Measurements from ENCODE around the gene FGGY.

Gene FGGY

DNA sequence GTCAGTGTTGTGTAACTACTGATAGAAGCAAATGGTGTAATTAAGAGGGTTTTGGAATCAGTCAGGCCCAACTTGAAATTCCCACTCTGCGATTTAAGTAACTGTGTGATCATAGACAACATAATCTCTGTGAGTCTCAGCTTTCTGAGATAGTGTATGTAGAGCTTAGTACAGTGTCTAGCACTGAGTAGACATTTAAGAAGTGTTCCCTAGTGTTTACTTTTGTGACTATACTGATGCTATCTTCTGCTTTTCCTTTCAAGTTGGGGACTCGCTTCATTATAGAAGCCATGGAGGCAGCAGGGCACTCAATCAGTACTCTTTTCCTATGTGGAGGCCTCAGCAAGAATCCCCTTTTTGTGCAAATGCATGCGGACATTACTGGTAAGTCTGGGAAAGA, 370.1 kb downstream of the FGGY start:
- DNase-seq: no peak

DNA sequence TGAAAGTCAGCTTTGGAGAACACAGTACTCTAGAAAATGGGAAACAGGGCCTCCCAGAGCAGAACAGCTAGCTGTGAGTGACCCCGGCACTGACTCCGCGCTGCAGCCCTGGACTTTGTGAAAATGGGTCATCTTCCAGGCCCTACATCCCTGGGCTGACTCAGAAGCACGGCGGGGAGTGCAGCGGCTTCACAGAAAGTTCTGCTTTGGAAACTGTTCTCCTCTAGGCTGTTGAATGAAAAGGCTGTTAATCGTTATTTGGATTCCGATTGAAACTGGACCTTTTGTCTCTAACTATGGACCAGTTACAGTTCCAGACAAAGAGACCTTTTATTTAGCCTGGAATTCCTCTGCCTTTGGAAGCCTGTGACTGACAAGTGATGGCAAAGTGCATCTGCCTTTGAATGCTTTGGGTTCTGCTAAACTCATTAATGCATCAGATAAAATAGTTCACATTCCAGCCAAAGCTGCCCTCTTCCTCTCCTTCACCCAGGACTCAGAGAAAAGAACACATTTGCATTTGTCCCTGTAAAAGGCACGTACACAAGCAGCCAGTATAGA, 372.9 kb downstream of the FGGY start:
- no peak for DNase-seq

DNA sequence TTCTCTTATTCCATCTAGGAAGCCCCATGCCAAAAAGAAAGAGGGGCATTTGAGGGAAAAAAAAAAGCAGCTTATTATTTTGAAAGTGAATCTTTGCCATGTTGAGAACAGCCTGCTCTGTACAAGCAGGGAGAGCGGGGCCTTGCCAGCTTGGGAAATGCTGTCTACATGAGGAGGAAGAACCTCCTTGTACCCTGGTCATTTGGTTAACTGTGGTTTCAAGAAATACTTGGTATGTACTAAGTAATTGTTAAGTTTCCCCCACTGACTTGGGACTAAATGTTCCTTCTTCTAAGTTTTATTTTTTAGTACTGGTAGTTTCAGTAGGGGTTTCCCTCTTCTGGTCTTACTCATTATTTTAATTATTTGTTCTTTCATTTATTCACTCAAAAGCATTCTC, 373.8 kb downstream of the FGGY start:
- DNase-seq: no peak

DNA sequence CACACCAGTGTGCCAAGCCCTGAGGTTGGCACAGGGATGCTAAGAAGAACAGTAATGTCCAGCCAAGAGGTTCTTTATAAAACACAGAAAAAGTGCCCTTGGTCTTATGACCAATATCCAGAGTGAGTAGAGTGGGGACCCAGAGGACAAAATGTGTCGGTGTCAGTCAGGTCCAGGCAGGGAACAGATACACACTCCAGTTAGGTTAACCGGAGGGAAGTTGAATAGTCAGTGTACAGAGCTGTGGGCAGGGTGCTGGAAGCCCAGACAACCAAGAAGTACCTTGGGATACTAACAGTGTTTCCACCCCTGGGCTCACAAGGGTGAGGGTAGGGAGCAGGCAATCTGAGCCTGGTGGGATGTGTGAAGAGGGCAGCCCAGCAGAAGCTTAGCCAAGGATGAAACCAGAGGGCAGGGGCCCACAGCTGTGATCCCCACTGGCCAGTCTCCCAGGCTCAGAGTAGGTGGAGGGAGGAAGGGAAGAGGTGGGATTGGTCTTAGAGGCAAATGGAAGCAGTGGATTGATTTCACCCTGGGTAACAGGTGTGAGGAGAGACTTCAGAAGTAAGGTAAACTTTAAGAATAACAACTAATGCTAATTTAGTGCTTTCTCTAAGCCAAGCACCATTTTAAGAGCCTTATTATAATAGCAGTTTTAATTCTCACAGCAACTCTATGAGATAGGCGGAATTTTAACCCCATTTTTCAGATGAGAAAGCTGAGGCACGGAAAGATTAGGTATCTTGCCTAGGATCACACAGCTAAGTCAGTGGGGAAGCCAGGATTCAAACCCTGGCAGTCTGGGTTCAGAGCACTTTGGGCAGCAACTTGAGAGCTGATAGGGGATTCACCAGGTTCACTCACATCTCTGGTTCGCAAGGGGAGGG, 374.4 kb downstream of the FGGY start:
- DNase-seq: no peak

DNA sequence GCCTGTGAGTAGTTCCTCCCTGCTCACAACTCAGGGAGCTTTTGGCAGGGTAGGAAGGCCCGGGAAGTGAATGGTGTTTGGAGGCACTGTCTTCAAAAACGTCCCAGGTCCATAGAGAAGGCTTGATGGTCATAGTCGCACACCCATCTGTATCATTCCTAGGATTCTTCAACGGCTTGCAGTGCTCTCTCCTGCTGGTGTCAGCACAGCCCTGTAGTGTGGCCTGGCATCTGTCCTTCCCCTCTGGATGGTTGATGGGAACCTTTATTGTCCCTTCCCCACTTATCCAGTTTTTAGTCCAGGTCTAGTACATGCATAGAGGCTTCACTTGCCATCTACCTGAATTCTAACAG, 375.0 kb downstream of the FGGY start:
- DNase-seq: no peak

DNA sequence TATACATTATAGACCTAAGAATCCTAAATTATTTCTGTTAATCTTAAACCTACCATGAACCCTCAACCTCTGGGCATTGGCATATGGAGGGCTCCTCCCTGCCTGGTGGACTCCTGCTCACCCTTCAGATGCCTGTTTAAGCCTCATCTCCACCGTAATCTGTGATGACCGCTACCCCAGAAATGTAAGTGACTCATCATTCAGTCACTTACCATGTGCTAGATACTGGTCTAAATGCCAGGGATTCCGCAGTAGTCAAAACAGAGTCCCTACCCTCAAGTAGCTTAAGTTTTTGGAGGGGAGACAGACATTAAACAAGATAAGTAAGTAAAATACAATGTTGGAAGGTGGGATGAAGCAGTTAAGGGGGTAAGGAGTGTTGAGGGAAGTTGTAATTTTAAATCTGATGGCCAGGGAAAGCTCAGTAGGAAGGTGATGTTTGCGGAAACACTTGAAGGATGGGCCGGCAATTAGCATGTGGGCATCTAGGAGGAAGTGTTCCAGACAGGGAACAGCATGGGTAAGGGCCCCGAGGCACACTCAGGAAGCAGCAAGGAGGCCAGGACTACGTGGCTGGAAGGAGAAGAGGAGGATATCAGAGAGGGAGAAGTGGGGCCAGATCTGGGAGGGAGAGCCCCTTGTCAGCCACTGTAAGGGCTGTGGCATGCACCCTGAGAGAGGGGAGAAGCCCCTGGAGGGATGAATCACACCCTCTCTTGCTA, 376.1 kb downstream of the FGGY start:
- no peak for DNase-seq

DNA sequence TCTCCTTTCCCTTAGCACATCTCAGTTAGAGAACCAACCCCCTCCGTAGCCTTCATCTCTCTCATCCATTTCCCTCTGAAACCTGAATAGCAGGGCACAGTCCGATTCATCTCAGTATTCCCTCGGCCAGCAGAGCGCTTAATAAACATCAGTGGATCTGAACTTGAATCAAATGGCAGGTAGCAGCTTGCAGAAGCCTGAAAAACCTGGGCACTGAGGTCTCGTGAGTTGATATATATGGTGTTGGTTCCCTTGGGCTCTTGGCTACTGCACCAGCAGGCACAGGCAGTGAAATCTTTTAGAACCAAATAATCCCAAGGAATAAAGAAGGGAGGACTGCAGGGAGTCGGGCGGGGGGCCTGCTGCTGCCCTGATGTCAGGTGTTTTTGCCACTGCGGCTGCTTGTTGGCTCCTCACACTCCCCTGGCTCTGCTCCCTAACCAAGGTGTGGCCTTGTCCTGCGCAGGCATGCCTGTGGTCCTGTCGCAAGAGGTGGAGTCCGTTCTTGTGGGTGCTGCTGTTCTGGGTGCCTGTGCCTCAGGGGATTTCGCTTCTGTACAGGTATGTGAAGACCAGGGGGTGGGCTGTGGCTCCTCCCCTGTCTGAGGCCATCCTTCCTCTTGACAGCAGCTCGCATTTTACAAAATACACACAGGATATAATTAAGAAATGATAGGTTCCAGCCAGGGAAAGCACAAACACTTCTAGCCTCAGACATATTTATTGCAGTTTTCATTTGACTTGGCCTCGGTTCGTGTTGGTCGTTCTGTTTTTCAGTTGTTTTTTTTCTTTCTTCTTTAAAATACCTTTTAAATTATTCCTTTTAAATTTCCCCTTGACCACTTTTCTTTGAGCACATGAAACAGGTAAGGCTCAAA, 376.9 kb downstream of the FGGY start:
- no peak for DNase-seq

DNA sequence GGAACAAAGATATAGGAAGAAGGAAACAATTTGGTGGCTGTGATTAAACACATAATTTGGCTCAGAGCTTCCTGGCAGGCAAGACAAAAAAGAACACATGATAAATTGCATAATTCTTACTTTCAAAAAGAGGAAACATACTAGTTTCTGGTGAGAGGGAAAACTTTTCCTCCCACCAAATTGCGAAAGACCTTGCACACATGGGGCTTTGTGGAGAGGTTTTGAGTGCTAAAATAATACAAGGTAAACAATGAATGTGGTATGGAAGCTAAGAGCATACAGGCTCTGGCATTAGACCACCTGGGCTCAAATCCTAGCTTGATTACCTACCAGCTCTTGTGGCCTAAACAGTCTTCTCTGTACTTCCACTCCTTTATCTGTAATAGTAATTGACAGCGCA, 377.7 kb downstream of the FGGY start:
- DNase-seq: no peak

DNA sequence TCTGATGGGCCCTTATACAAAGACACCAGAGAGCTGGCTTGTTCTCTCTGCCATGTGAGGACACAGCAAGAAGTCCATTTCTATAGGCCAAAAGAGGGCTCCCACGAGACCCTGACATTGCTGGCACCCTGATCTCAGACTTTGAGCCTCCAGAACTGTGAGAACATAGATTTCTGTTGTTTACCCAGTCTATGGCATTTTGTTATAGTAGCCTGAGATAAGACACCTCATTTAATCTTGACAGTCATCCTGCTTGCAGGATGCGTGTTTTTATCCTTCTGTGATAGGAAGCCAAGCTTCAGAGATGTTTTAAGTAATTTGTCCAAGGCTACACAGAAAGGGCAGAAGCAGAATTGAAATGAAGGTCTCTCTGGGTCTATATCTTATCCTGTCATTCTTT, 379.0 kb downstream of the FGGY start:
- no peak for DNase-seq

DNA sequence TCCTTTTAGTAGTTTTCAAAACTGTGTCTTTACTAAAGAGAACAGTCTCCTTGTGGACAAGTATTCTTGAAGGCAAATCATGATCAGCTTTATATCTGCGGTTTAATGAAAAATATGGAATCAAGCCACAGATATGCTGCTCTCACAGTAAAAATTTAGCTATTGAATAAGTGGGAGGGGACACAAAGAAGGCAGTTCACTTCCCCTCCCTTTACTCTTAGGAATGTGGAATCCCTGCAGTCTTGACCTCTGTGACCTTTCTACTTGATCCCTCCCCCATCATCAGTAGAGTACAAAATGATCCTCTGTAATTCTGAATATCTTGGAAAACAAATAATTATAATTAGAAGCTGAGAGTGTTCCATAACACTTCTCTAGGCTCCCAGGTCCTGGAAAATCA, 381.1 kb downstream of the FGGY start:
- no peak for DNase-seq

DNA sequence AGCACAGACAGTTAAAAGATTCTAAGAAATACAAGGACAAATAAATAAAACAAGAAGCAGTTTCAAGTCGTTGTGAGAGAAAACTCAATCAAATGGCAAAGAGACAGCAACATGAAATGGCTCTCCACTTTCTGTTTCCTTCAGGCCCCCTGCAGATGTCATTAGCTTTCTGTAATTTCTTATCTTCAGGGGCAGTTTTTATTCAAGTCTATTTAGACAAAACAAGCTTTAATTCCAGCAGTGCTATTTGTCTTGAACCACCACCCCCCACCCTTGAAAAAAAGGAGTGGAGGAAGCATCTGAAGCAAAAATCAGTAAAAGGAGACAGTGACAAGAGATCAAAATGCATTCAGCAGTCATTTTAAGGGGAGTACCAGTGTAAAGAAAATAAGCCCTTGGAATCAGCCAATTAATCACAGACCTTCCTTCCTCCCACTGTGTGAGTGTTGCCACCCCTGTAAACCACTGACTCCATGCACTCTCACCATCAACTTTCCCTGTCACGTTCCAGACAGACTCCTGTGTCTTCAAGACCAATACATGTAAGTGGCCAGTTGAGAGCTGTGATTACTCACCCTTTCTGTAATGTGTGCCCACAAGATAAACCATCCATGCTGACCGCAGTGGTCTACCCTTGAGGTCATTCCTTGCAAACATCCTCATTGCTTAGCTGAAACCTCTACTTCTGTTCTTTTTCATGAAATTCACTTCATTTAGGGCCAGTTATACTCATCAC, 381.8 kb downstream of the FGGY start:
- no peak for DNase-seq

DNA sequence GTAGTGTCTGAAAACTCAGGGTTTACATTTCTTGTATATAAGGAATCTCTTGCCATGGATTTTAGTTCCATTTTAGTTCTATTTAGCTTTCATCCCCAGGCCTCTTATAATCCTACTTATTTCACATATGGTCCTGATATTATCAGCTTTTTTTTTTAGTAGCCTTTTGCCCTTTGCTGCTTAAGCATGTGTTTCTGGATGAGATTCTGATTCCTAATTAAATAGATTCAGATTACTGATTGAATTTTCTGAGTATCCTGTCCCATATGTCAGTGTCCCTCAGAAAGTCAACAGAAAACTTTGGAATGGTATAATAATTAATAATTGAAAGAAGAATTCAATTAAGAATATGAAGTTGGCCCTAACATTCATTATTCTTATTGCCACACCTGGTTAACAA, 383.1 kb downstream of the FGGY start:
- DNase-seq: no peak

DNA sequence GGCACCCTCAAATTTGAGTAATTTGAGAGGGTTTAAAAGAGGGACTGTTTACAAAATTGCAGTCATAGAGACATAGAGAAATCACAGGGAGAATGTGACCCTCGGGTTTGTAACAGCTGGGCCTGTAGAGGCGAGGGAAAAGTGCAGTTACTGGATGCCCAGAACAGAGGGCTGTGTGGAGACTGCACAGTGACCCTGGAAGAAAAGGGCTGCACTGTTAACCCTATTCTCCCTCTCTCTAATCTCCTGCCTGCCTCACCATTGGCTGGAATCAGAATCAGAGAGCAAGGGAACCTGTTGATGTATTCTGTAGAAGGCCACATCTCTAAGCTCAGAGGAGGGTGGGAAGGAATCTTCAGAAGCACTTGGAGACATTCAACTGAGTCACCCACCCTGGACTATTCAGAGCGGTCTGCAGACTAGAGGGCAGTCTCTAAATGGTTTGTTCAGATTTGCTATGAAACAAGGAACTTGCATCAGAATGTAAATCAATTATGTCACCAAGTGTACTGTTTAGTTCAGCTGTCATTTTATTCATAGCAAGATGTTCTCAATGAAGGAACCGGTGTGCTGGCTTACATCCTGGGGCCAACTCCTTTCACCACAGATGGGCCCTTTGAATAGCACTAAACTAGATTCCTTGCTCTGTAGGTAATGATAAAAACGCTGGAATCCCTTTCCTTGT, 385.6 kb downstream of the FGGY start:
- no peak for DNase-seq

DNA sequence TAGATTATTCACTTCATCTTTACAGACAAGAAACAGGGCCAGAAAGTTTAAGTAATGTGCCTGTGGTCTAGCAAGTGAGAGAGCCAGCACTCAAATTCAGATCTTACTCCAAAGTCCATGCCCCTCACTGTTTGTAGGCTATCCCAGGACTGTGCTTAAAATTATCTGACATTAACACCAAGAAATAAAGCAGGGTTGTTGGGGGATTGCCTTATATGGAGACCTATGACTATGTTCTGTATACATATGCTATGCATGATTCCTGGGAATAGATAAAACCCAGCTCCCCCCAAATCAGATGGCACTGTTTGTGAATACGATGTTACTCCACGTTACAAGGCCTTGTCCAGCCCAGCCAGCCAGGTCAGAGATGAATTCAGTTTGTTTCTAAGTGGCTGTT, 386.3 kb downstream of the FGGY start:
- no peak for DNase-seq

DNA sequence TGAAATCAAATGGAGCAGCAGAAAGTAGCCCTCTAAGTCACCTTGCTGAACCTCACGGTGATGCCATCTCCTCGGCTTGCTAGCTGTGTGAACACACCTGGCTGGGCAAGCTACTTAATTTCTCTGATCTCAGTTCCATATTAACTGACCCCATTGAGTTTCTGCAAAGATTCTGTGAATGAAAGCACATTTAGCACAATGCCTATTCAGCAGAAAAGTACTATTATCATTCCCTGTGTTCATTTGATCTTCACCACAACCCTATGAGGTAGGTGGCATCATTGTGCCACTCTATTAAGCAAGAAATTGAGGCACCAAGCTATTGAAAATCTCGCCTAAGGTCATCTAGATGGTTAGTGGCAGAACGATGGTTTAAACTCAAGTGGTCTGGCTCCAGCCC, 387.8 kb downstream of the FGGY start:
- no peak for DNase-seq

DNA sequence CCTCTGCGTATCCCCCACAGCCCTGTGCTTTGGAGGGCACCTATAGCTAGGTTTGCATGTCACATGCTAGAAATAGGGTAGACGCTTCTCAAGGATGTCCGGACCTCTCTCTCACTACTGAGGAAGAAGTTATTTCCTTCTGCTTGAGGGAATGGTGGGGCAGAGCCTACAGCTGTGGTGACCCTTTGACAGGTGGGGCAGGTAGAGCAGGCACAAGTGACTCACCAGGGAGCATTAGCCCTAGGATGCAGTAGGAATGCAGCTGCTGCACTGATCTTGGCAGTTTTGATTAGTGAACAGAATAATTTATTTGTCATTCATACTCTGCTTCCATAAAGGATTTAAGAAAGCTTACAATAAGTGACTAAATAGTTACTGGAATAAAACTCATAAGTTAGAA, 388.2 kb downstream of the FGGY start:
- DNase-seq: no peak

DNA sequence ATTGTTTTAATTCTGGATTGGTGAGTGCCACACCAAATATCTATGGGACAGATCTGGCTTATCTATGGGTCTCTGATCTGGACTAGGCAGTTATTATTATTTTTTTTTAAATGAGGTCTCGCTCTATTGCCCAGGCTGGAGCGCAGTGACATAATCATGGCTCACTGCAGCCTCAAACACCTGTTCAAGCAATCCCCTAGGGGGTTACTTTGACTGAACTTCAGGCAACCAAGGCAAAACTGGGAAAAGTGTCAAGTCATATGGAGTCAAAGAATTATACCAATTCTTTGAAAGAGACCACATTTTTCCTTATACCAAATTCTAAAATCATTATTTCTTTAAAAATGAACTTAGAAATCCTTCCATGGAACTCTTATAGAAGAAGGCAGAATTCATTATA, 388.8 kb downstream of the FGGY start:
- DNase-seq: no peak

DNA sequence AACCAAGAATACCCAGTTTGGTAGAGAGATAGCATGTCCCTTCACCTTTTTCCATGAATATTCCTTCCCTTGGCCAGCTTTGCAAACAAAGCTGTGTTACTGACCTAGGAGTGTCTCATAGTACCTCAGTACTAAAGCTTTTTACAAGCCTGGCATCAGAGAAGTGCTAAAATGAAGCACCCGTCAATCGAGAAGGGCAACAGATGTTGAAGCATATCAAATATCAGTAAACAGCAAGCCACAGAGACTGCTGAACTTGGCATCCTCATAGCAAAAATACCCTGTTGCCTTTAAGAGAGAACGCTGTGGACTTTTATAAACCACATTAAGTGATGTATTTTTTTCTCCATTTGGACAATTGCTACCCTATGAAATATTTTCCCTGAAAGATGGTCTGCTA, 389.3 kb downstream of the FGGY start:
- no peak for DNase-seq

DNA sequence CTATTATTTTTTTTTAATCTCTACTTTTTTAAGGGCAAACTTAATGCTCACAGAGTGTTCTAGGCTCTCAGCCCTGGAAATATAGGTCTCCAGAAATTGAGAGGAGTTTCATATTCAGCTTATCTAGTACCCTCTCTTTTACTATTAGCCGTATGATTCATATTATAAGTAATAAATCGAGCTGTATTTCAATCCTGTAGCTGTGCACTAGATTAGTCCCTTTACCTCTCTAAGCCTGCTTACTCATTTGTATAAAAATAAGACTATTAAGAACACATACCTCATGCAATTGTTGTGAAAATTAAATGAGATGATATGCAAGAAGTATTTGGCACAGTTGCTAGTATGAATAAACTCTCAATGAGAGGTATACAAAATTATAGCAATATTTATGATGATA, 389.7 kb downstream of the FGGY start:
- DNase-seq: no peak

DNA sequence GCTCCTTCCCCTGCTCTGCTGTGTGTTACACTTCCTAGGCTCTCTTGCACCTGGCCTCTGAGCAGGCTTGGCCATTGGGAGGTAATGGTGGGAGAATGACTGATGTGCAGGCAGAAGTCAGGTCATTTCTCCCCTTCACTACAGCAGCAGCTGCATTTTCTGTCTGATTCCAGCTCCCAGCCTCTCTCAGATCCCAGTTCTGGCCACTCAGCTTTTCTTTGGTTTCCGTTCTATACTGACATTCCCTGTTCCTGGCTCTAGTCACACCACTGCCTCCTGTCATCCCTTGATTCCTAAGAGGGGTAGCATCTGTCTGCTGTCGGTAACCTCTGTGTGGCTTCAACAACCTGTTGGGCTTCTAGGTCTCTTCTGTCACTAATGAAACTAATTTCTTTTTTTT, 390.2 kb downstream of the FGGY start:
- DNase-seq: no peak

DNA sequence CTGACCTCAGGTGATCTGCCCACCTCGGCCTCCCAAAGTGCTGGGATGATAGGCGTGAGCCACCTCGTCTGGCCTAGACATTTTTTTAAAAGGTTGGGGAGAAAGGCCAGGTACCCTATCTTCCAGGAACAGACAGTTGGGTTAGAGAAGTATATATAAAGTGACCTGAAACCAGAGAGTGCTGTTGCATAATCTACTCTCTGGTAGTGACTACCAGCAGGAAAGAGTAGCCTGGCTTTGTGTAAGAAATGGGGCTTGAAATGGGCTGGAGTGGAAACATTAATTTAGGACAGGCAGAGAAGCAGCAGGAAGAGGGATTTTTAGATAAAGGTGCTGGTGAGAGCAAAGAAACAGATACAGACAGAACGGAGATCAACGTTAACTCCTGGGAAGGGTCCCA, 392.1 kb downstream of the FGGY start:
- DNase-seq: no peak

DNA sequence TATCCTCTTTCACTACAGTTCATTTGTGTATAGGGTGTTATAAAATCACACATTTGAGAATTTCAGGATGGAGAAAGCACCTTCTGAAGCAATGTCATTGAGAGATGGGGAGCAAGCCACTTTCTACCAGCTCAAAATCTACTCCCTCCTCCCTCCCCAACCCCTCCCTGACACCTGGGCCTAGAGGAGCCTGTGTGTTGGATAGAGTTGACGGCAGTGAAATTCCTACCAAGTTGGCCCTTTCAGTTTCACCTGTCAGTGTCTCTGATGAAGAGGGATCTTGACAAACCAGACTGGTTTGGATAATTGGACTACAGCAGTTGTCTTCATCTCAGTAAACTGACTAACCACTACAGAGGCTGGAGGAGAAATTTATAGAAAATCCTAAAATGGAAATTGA, 392.8 kb downstream of the FGGY start:
- no peak for DNase-seq
